ENCODE measurements around the gene PHF12. TPM values are rescaled to one million over a fixed set of nuclear protein-coding genes. Genes with fewer than 3 reads are reported as not detected.
"Not testable (repeated sequence)": the region's sequence is repeated elsewhere in the genome, so short reads cannot be mapped to it uniquely, and the experiment has no call there.

Gene PHF12
- total and polyA plus RNA-seq, 2 of the 8 experiments (the other 6 are each of a cell fraction or from before 2014, with no cell fraction given) = 38.8 to 65.7 TPM

GRCh38 chr17:28934508-28934907 is 16.8 kb downstream of the PHF12 start:
- CTCF ChIA-PET (ENCODE audit: partially characterized antibody) = interaction anchor here (1.0 to 3.0 kb wide), 8 partner anchors 9 to 157 kb away, joined by 3 to 12 read pairs (median 6); partner anchors contain the start of gene FLOT2
- POLR2A ChIA-PET (ENCODE audit: partially characterized antibody) = interaction anchor here (0.6 to 7.4 kb wide), 5 partner anchors 13 to 227 kb away, joined by 3 to 73 read pairs (median 7); no protein-coding TSS in a partner anchor

More at GRCh38 chr17:28934508-28934907, 16.8 kb downstream of the PHF12 start:
- 81% methylated on average over 7 of the region's 8 CpGs; no CpG with 5 or more reads in 1 of the 2 experiments for WGBS, 2 experiments (ENCODE audit: extremely low coverage in 1 of 2, insufficient coverage in 1 of 2, insufficient read length in 1 of 2, insufficient replicate concordance in 2 of 2, low coverage in 1 of 2, low lambda C conversion rate in 2 of 2, missing lambda C conversion rate in 1 of 2)
- Histone ChIP-seq H3K36me3 (ENCODE audit: control insufficient read depth in 2 of 4, insufficient read depth in 4 of 4, low read length in 3 of 4) (peaks cover 0 to 11% (median 0%) of the 10 kb centered on the region in 4 experiments; a peak in 3 of 8 replicates), H3K79me2 (ENCODE audit: control insufficient read depth in 1 of 2, insufficient read depth in 2 of 2, low read length in 2 of 2) (peaks cover 7 to 99% of the 10 kb centered on the region in 2 experiments), H4K20me1 (replicated peaks in 1 of 2; ENCODE audit: control insufficient read depth in 1 of 2, insufficient read depth in 2 of 2, low read length in 2 of 2) (peaks cover 16 to 24% of the 10 kb centered on the region in 2 experiments), H3K79me1 (ENCODE audit: low read depth, low read length) (peaks cover 17% of the 10 kb centered on the region), H3K4me1 (replicated peaks in 1 of 4; ENCODE audit: control insufficient read depth in 3 of 4, insufficient read depth in 4 of 4, low read length in 3 of 4) (peaks cover 2 to 17% (median 9%) of the 10 kb centered on the region in 4 experiments; a peak in 4 of 7 replicates)
- not testable (repeated sequence) for FAIRE-seq; H2BK15ac ChIP-seq (ENCODE audit: low read length); H4K8ac ChIP-seq (ENCODE audit: extremely low read depth, insufficient read depth, low read length); H3K23ac ChIP-seq (ENCODE audit: insufficient read length); H2BK20ac ChIP-seq (ENCODE audit: low read length); H3K9me3 ChIP-seq (ENCODE audit: insufficient read depth in 2 of 2, low read depth in 1 of 2, low read length in 1 of 2); H2BK120ac ChIP-seq (replicated peaks; ENCODE audit: low read depth, low read length); H3K4ac ChIP-seq (replicated peaks; ENCODE audit: insufficient read length, low read depth, low read length); H3K23me2 ChIP-seq (ENCODE audit: low read depth, low read length); H3K27me3 ChIP-seq (replicated peaks in 1 of 4; ENCODE audit: control insufficient read depth in 3 of 4, extremely low read depth in 1 of 4, insufficient read depth in 3 of 4, low read length in 3 of 4); H3K14ac ChIP-seq (ENCODE audit: insufficient read length); H4K91ac ChIP-seq (replicated peaks; ENCODE audit: insufficient read length, low read length); H3K18ac ChIP-seq (ENCODE audit: extremely low read depth, low read length); H2BK5ac ChIP-seq (ENCODE audit: low read depth, low read length); H3K56ac ChIP-seq (replicated peaks; ENCODE audit: insufficient read length, low read depth, low read length); H3K9ac ChIP-seq (replicated peaks in 1 of 4; ENCODE audit: extremely low read depth in 1 of 4, low read depth in 3 of 4, low read length in 3 of 4); H2BK12ac ChIP-seq (ENCODE audit: low read depth, low read length); H2AK5ac ChIP-seq (ENCODE audit: low read depth, low read length); H3K4me2 ChIP-seq (ENCODE audit: insufficient read depth in 1 of 2, low read depth in 2 of 2, low read length in 2 of 2); H4K5ac ChIP-seq (ENCODE audit: insufficient read length, low read depth, low read length); H3K4me3 ChIP-seq (ENCODE audit: extremely low read depth in 1 of 4, insufficient read depth in 2 of 4, low read depth in 3 of 4, low read length in 4 of 4); DNase-seq (ENCODE audit: low read depth in 1 of 2, low spot score in 2 of 2); H3K27ac ChIP-seq (ENCODE audit: low read depth, low read length); H2AFZ ChIP-seq (ENCODE audit: low read length)
